Measurements from ENCODE around the gene RERE. TPM values are rescaled to one million over a fixed set of nuclear protein-coding genes. Genes with fewer than 3 reads are reported as not detected.
A peak's percentile ranks its signal among the peaks of the same experiment; 100 is the strongest.

Gene RERE
- total and polyA plus RNA-seq, 2 donors (not counting 3 experiments of a cell fraction or from before 2014, with no cell fraction given) = 14.1 to 113 TPM

GRCh38 chr1:8679395-8679800 is 138.0 kb downstream of the RERE start:
- H3K27me3 ChIP-seq (ENCODE audit: control insufficient read depth in 2 of 2, insufficient read depth in 2 of 2, low read length in 2 of 2) = no peaks in the 10 kb centered on the region
- FAIRE-seq (no peak), DNase-seq (ENCODE audit: low read depth, low spot score) (peak; percentile 57)
- no peak overlapping the region for H2AFZ ChIP-seq (ENCODE audit: low read depth, low read length)
- dilution Hi-C loops (cut with MboI; ENCODE audit: extremely low pct_ligation_motif_present, low sequenced_read_pairs) (no loop called here), intact Hi-C loops (cut with micrococcal nuclease) (no loop called here)
- ChIA-PET CTCF (interaction anchor here (0.9 to 1.6 kb wide), 7 partner anchors 10 to 170 kb away, joined by 3 to 6 read pairs (median 3); no protein-coding TSS in a partner anchor), POLR2A (interaction anchor here (1.0 kb wide), 1 partner anchor 16 kb away, joined by 3 read pairs; no protein-coding TSS in a partner anchor)
- H3K79me2 ChIP-seq (ENCODE audit: control insufficient read depth, insufficient read depth, low read length) = peaks cover 82% of the 10 kb centered on the region
- no peak overlapping the region for H3K4me2 ChIP-seq (ENCODE audit: insufficient read depth, low read length)
- peaks cover 16% of the 10 kb centered on the region for H3K4me1 ChIP-seq (ENCODE audit: control insufficient read depth, extremely low read depth, insufficient read depth, low read length)
- H3K9me3 ChIP-seq (replicated peaks; ENCODE audit: control insufficient read depth, insufficient read depth, low read length) = no peaks in the 10 kb centered on the region
- no peaks in the 10 kb centered on the region for H3K36me3 ChIP-seq (ENCODE audit: control insufficient read depth in 2 of 2, extremely low read depth in 1 of 2, insufficient read depth in 2 of 2, low read length in 2 of 2)
- H3K9me1 ChIP-seq (replicated peaks; ENCODE audit: control insufficient read depth, extremely low read depth, insufficient read depth, low read length) = peaks cover 2% of the 10 kb centered on the region
- no peak for TF ChIP-seq POLR2AphosphoS5 (IDR thresholded peaks at IDR 0.05; ENCODE audit: insufficient read depth, low read depth, low read length)
- no peak for TF ChIP-seq MYC (IDR thresholded peaks at IDR 0.05; ENCODE audit: low read depth, low read length)
- peak; percentile 8 for TF ChIP-seq FOS (IDR thresholded peaks at IDR 0.05; ENCODE audit: borderline replicate concordance, insufficient read depth, low read length)
- no peak overlapping the region for H3K4me3 ChIP-seq (replicated peaks in 1 of 3; ENCODE audit: insufficient read depth in 1 of 3, low read depth in 1 of 3, low read length in 3 of 3)
- no peak overlapping the region for H3K27ac ChIP-seq (ENCODE audit: insufficient read depth, low read depth, low read length)
- BruUV-seq (replicated peaks) = no TSS peak
- peaks cover 6% of the 10 kb centered on the region for H4K20me1 ChIP-seq (replicated peaks; ENCODE audit: control insufficient read depth, extremely low read depth, insufficient read depth, low read length)
- H3K9ac ChIP-seq (replicated peaks; ENCODE audit: extremely low read depth, insufficient read depth, low read length) = no peak overlapping the region

GRCh38 chr1:8678673-8679394 is 138.6 kb downstream of the RERE start:
- DNase-seq (ENCODE audit: low read depth, low spot score) (no peak), FAIRE-seq (no peak)
- intact Hi-C loops (cut with micrococcal nuclease) = no loop called here
- no TSS peak for BruUV-seq (replicated peaks)
- Histone ChIP-seq H3K27me3 (ENCODE audit: control insufficient read depth in 2 of 2, insufficient read depth in 2 of 2, low read length in 2 of 2) (no peaks in the 10 kb centered on the region), H4K20me1 (replicated peaks; ENCODE audit: control insufficient read depth, extremely low read depth, insufficient read depth, low read length) (peaks cover 6% of the 10 kb centered on the region), H3K9me3 (replicated peaks; ENCODE audit: control insufficient read depth, insufficient read depth, low read length) (no peaks in the 10 kb centered on the region), H3K4me2 (ENCODE audit: insufficient read depth, low read length) (no peak overlapping the region), H3K79me2 (ENCODE audit: control insufficient read depth, insufficient read depth, low read length) (peaks cover 82% of the 10 kb centered on the region), H3K9ac (replicated peaks; ENCODE audit: extremely low read depth, insufficient read depth, low read length) (no peak overlapping the region), H3K27ac (ENCODE audit: insufficient read depth, low read depth, low read length) (no peak overlapping the region), H3K36me3 (ENCODE audit: control insufficient read depth in 2 of 2, extremely low read depth in 1 of 2, insufficient read depth in 2 of 2, low read length in 2 of 2) (no peaks in the 10 kb centered on the region), H3K4me1 (ENCODE audit: control insufficient read depth, extremely low read depth, insufficient read depth, low read length) (peaks cover 14% of the 10 kb centered on the region), H3K4me3 (replicated peaks in 1 of 3; ENCODE audit: insufficient read depth in 1 of 3, low read depth in 1 of 3, low read length in 3 of 3) (no peak overlapping the region), H3K9me1 (replicated peaks; ENCODE audit: control insufficient read depth, extremely low read depth, insufficient read depth, low read length) (peaks cover 2% of the 10 kb centered on the region), H2AFZ (ENCODE audit: low read depth, low read length) (no peak overlapping the region)
- ChIA-PET CTCF (interaction anchor here (1.0 to 1.6 kb wide), 6 partner anchors 9 to 170 kb away, joined by 3 to 6 read pairs (median 4); no protein-coding TSS in a partner anchor), POLR2A (no interaction called here)
- dilution Hi-C loops (cut with MboI; ENCODE audit: extremely low pct_ligation_motif_present, low sequenced_read_pairs) = no loop called here
- no peak for TF ChIP-seq GATA2 (IDR thresholded peaks at IDR 0.05; ENCODE audit: insufficient read depth, insufficient read length, low read depth, low read length)
- TF ChIP-seq MAX (IDR thresholded peaks at IDR 0.05; ENCODE audit: insufficient read depth, insufficient read length) = no peak
- no peak for TF ChIP-seq MYC (IDR thresholded peaks at IDR 0.05; ENCODE audit: low read depth, low read length)
- no peak for TF ChIP-seq POLR2AphosphoS5 (IDR thresholded peaks at IDR 0.05; ENCODE audit: insufficient read depth, low read depth, low read length)
- TF ChIP-seq JUN (IDR thresholded peaks at IDR 0.05; ENCODE audit: borderline replicate concordance, insufficient read depth, insufficient read length, low read depth) = no peak
- no peak for TF ChIP-seq CTCF (IDR thresholded peaks at IDR 0.05; ENCODE audit: extremely low read depth in 1 of 2, insufficient read depth in 1 of 2, low read depth in 1 of 2, low read length in 2 of 2)
- no peak for TF ChIP-seq EZH2 (IDR thresholded peaks at IDR 0.05; ENCODE audit: borderline replicate concordance, low read depth, low read length, severe bottlenecking)
- no peak for TF ChIP-seq FOS (IDR thresholded peaks at IDR 0.05; ENCODE audit: borderline replicate concordance, insufficient read depth, low read length)
- TF ChIP-seq POLR2A (IDR thresholded peaks at IDR 0.05; ENCODE audit: low read depth, low read length) = no peak
